IMR-90 (cell line): ENCODE measurements around the gene DRC7. TPM values are rescaled to one million over a fixed set of nuclear protein-coding genes. Genes with fewer than 3 reads are reported as not detected.

Experiments
- RAD21 ChIP-seq: IDR thresholded peaks from 2 replicates; pipeline ENCODE4 v1.6.1; 2012; ENCODE audit warnings: low read length, improper control_type of control experiment
- RCOR1 ChIP-seq: IDR thresholded peaks from 2 replicates; pipeline ENCODE4 v1.6.1; 2012; ENCODE audit warnings: mild to moderate bottlenecking, low read length, improper control_type of control experiment; ENCODE audit not compliant: insufficient replicate concordance
- SMC3 ChIP-seq: fragments of 150-350 bp; IDR thresholded peaks from 2 replicates; pipeline ENCODE4 v1.6.1; 2016; ENCODE audit warnings: low read depth, mild to moderate bottlenecking, antibody characterized with exemption, low read length, moderate library complexity
- USF2 ChIP-seq: fragments of 150-350 bp; IDR thresholded peaks from 2 replicates; pipeline ENCODE4 v1.6.1; 2017; ENCODE audit warnings: mild to moderate bottlenecking, antibody characterized with exemption, low read length, low read depth
- polyA plus RNA-seq, 3 experiments: library from polyadenylated mRNA; depleted of rRNA; stranded (reverse); fragments of >200 nt; gene quantifications; 2 replicates each; pipeline ENCODE4 v1.2.3, GENCODE V29; 2012; ENCODE audit warnings: low replicate concordance in 1 of 3
- total RNA-seq: library from RNA; depleted of rRNA; stranded (reverse); fragments of >200 nt; gene quantifications from 2 replicates; pipeline ENCODE4 v1.2.3, GENCODE V29; 2012

The DRC7 gene
- total and polyA plus RNA-seq, 2 of the 4 experiments (the other 2 are of a cell fraction) = not detected

GRCh38 chr16:57736419-57737351 lies 42.1 kb downstream of the DRC7 start (continued):
- TF ChIP-seq USF2 (peak; percentile 79), SMC3 (no peak), RCOR1 (no peak), RAD21 (no peak)
